SK-MEL-5 (cell line): ENCODE measurements around the gene GALK1. TPM values are rescaled to one million over a fixed set of nuclear protein-coding genes. Genes with fewer than 3 reads are reported as not detected.
"Not testable (repeated sequence)": the region's sequence is repeated elsewhere in the genome, so short reads cannot be mapped to it uniquely, and the experiment has no call there.

Experiments used
- DNase-seq: peaks from one replicate; pipeline ENCODE4 v3.0.0-alpha.2; 2016; ENCODE audit warnings: low read depth, low spot score
- in situ Hi-C: cut with HindIII; loops from 2 replicates; pipeline ENCODE4 v1.10.0; 2016; ENCODE audit warnings: low sequenced_read_pairs, high pct_unique_total_duplicates, low pct_unique_long_range_greater_than_20kb
- total RNA-seq: library from RNA; depleted of rRNA; stranded (reverse); fragments of >200 nt; shearing (Covaris generic); gene quantifications from 2 replicates; pipeline ENCODE4 v1.2.3, GENCODE V29; 2014

GALK1 gene
- total RNA-seq, 1 experiment from 2014 or later, result 52.5 TPM

DNA sequence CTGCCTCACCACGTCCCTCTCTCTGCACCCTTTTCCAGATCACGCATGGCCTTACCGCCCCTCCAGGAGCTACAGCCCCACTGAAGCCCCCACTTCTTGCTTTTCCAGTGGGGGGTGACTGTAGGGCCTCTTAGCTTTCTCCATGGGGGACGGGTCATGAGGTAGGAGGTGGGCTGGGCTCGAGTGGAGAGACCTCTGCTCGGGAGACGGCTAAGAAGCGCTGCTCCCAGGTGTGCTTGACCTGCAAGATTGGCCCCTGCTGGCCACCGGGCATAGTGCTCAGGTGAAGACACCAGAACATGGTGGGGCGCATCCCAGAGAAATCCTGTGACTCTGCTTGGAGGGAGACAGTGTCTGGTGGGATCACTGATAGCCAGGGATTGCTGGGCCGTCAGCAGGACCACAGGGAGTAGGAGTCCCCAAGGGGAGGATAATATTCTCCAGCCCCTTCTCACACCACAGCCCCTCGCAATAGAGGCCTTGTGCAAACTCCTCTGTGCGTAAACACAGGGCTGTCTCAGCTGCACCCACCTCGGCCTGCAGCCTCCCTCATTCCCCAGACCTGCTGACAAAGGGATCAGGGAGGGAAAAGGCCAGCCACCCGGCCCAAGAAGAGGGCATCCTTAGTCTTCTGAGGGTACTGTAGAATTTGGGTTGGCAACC, 8.9 kb upstream of the GALK1 start:
- in situ Hi-C loops, result no loop called here

DNA sequence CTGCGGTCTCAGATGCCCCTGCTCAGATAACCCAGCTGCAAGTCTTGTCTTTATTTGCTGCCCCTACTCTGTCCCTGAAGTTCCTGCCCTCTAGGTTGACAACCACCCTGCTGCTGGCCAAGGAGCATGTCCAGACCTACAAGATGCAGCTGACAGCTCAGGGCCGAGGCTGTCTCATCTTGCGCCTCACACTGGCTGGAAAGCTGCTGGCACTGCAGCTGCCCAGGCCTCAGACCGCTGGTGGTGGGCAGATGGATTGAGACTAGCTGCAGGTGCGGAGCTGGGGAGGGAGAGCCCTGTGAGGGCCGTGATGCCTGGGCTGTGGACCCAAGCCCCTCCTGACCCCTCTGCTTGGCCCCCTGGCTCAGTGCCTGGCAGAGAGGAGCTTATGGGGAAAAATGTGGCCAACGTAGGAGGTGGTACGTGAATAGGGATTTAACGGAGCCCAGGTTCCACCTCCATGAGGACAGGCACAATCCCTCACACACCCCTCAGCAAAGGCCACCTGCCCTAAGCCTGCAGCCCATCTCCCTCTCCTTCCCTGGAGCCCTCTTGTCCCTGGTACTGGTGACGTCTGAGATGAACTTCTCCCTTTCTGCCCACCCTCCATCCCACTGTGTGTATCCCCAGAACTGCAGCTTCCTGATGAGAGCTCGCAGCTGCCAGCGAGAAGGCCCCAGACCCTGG, 8.3 kb upstream of the GALK1 start:
- in situ Hi-C loops, result no loop called here
- DNase-seq, result no peak

More for the DNA sequence above, 8.9 kb upstream of the GALK1 start:
- no peak for DNase-seq

DNA sequence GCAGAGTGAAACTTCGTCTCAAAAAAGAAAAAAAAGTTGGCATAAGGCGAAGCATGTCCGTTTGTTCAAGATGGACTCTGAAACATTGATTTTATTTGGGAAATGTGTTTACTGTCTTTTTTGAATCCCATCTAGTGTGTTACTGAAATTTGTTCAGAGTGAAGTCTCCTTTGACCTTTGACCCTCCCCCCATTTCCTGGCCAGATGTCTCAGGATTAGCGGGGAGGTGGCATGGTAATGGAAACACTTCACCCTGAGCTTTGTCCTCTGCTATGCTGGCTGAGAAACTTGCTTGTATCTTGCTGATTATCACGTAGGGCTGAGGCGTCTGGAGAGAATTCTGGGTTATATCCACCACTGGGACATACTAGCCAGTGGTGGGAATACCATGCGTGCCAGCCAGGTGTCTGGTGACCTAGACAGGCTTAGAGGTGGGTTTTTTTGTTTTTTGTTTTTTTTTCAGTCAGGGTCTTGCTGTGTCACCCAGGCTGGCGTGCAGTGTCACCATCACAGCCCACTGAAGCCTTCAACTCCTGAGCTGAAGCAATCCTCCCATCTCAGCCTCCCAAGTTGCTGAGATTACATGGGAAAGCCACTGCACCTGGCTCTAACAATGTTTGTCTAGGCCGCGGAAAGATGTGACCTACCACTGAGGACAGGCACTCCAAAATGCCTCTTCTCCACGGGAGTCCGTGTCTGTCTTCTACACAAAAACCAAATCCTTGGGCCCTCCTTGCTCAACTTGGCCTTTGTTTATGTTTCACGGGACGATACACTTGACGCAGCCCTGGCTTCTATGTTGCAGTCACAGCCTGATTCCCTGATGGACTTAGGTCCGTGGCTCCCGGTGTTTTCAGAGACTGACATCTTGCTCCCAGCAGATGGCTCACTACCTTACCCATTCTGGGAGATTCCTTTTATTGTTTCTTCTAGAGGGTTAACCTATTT, 6.6 kb upstream of the GALK1 start:
- no peak for DNase-seq
- in situ Hi-C loops, result no loop called here

DNA sequence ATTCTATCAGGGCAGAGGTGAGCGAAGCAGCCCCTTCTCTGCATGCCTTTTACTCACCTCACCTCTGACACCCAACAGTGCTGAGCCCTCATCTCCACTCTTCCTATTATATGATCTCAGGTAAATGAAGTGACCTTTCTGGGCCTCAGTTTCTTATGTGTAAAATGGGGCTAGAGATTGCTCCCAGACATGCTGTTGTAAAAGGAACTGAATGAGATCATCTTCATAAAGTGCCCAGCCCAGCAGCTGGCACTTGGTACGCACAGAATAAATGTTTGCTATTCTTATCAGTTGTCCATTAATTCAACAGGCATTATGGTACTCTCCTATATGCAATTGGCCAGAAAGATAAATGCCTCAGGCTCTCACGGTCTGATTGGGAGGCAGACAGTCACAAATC, 4.5 kb upstream of the GALK1 start:
- in situ Hi-C loops, result no loop called here

DNA sequence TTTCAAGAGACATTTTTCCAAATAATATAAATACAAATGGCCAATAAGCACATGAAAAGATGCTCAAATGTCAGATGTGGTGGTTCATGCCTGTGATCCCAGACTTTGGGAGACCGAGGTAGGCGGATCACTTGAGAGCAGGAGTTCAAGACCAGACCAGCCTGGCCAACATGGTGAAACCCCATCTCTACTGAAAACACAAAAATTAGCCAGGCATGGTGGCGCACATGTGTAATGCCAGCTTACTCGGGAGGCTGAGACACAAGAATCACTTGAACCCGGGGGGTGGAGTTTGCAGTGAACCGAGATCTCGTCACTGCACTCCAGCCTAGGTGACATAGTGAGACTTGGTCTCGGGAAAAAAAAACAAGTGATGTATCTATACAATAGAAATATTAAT, 2.9 kb upstream of the GALK1 start:
- in situ Hi-C loops, result no loop called here
- no peak for DNase-seq

More for the DNA sequence above, 4.5 kb upstream of the GALK1 start:
- no peak for DNase-seq

DNA sequence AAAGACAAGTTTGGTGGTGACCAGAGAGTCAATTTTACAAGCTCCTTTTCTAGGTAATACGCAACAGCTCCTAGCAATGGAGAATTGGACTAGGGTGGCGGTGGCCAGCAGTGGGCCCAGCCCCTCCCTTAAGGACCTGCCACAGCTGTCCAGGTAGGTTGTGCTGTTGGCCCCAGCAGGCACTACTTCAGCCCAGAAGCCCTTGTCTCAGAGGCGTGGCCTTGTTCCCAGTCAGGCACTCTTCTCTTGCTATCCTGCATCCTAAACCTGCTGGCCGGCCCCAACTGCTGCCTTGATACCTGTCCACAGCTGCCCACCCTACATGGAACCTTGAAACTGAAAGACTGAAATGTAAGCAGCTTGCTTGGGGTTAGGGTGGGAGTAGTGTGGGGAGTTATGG, 989 bp upstream of the GALK1 start:
- DNase-seq, result no peak
- in situ Hi-C loops, result no loop called here

DNA sequence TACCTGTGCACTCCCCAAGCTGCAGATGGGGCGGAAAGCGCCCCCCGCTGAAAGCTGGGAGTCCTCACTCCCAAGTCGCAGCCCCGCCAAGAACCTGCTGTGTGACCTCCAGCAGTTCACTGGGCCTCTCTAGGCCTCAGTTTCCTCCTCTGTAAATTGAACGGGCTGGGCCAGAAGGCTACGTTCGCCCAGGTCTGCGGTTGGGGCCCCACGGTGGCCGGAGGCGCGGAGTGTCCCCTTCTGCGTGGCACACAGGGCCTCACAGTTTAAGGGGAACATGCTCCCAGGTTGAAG, 628 bp downstream of the GALK1 start:
- in situ Hi-C loops, result no loop called here
- DNase-seq, result no peak

DNA sequence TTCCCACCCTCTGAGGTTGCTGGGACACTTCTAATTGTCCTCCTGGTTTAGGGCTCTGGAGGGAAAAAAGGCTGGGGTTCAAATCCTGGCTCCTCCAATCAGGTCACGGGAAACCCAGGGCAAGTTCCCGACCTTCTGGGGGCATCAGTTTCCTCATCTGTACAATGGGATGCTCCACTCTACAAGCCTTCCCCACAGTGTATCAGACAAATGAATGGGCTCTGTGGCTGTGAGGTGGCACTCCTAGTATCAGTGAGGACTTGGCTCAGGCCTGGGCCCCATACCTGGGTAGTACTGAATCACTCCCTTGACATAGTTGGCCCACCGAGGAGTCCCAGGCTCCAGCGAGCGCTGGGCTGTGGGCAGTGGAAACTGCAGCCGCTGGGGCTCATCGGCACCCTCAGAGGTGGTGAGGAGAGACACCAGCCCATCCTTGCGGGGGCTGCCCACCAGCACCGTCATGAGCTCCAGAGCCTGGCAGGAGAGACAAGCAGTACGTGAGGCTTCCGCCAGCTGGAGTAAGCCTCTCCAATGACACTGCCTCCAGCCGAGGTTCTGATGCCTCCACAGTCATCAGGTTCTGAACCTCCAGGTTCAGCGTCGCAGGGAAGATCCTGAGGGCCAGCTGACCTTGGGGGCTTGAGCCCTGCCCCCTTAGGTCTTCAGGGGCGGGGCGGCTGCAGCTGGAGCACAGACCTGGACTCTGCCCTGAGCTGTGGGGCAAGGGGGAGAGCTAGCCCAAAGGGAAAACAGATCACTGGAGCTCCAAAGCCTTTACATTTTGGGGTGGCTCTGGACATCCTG, 1.2 kb downstream of the GALK1 start:
- DNase-seq, result no peak
- in situ Hi-C loops, result no loop called here

DNA sequence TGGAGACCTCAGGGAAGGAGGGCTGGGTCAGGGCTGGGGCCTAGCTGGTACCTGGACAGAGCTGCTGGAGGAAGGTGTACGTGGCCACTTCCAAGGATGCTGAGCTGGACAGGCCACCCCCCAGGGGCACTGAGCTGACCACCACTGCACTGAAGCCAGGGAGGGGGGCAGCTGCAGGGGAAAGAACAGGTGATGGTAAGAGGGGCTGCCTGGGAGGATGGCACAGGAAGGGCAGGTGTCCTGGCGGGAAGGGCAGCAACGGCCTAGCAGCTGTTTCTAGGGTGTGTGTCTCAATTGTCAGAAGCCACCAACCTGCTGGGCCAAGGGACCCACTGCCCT, 1.8 kb downstream of the GALK1 start:
- in situ Hi-C loops, result no loop called here
- DNase-seq, result no peak

DNA sequence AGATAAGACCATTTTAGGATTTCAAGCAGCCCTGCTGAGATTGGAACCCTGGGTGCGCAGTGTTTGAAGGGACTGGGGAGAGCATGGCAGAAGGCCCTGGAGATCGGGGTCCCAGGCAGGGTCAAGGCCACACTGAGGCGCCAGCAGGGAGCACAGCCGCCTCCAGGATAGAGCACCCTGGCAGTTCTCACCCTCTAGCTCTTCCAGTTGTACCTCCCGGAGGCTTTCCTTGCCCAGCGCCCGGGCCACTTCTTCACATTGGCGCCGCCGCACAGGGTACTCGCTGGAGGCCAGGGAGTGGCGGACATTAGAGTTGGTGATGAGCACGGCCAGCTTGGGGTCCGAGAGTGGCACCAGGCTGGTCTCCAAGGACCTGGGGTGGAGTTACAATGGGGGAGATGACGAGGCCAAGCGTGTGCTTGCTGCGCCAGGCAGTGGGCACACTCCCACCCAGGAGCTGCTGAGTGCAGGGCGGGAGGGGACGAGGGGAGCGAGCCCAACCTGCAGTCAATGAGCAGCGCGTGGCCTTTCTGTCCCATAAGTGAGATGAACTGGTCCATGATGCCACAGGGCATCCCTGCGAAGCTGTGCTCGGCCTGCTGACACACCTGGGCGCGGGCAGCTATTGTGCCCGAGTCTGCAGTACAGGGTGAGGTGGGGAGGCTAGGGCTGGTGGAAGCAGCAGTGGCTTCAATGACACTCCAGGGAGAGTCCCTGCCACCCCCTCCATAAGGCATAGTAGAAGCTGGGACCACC, 2.3 kb downstream of the GALK1 start:
- DNase-seq, result no peak
- in situ Hi-C loops, result no loop called here

DNA sequence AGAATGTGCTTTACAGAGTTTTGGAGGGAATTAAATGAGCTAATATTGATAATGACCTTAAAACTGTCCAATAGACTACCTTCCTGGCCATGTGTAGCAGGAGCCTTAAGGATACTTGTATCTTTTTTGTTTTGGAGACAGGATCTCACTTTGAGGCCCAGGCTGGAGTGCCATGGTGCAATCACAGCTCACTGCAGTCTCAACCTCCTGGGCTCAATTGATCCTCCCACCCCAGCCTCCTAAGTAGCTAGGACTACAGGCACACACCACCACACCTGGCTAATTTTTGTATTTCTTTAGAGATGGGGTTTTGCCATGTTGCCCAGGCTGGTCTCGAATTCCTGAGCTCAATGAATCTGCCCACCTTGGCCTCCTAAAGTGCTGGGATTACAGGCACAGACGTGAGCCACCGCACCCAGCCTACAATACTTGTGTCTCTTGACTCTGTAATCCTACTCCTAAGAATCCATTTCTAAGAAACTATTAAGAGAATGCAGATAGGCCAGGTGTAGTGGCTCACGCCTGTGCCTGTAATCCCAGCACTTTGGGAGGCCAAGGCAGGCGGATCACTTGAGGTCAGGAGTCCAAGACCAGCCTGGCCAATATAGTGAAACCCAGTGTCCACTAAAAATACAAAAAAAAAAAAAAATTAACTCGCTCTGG, 4.9 kb downstream of the GALK1 start:
- DNase-seq, in situ Hi-C loops: not testable (repeated sequence)

DNA sequence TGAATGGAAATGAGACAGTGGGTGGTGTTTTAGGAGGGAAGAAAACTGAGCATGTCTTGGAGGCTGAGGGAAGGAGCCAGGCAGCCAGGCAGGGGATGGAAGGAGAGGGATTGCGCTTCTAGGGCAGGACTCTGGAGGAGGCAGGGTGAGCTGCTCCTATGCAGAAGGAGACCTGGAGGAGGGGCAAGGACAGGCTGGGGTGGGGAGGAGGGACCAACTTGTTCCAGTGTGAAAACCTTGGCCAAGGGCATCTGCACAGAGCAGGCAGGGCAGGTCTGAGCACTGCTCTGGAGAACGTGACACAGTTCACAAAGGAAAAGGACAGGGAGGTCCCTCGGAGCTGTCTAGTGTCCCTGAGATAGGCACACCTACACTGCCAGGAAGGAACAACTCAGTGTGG, 5.5 kb downstream of the GALK1 start:
- in situ Hi-C loops, result no loop called here
- no peak for DNase-seq

DNA sequence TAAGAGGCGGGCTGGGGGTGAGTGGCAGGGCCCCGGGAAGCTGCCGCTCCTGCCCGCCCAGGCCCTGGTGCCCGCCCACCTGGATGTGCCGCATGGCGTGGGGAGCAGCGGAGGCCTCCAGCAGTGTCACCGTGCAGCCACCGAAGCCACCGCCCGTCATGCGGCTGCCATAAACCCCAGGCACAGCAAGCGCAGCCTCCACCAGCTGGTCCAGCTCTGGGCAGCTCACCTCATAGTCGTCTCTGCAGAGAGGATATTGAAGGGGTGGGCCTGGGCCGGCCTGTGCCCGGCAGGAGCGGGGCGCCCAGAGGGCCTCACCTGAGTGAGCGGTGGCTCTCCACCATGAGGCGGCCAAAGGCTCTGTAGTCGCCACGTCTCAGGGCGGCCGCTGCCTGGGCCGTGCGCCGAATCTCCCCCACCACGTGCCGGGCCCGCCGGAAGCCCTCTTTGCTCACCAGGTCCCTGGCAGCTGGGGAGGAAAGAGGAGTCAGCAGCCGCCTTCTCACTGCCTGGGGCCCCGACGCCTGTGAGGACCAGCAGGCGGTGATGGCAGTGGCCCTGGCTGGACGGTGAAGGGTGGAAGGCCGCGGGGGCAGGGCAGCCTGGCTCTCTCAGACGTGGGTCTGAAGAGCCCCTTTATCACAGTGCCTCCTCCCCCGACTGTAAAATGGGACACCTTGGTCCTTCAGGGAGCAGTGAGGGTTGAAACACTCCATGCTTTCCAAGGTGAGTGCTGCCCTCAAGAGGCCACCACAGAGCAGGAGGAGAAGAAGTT, 6.7 kb downstream of the GALK1 start:
- in situ Hi-C loops, result no loop called here
- DNase-seq, result no peak

DNA sequence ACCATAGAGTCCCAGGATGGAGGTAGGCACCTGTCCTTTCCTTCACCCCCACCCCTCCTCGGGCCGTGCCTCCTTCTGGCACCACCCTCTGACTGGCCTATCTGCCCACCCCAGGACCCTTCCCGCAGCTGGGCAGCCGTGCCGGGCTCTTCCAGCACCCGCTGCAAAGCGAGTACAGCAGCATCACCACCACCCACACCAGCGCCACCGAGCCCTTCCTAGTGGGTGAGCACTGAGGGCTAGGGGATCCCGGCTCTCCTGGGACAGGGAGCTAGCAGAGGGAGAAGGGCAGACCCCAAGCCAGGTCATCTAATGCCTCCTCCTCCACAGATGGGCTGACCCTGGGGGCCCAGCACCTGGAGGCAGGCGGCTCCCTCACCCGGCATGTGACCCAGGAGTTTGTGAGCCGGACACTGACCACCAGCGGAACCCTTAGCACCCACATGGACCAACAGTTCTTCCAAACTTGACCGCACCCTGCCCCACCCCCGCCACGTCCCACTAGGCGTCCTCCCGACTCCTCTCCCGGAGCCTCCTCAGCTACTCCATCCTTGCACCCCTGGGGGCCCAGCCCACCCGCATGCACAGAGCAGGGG, 7.8 kb downstream of the GALK1 start:
- DNase-seq, result no peak
- in situ Hi-C loops, result no loop called here

DNA sequence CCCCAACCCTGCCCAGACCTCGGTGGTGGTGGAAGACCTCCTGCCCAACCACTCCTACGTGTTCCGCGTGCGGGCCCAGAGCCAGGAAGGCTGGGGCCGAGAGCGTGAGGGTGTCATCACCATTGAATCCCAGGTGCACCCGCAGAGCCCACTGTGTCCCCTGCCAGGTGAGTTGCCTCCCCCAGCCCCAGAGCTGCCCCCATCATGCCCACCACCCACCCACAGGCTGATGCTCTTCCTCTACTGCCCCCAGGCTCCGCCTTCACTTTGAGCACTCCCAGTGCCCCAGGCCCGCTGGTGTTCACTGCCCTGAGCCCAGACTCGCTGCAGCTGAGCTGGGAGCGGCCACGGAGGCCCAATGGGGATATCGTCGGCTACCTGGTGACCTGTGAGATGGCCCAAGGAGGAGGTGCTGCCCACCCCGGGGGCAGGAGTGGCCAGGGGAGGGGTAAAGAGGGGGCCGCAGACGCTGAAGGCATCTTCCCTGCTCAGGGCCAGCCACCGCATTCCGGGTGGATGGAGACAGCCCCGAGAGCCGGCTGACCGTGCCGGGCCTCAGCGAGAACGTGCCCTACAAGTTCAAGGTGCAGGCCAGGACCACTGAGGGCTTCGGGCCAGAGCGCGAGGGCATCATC, 8.4 kb downstream of the GALK1 start:
- in situ Hi-C loops, result no loop called here
- no peak for DNase-seq
